ENCODE measurements around the gene DPF1. TPM values are rescaled to one million over a fixed set of nuclear protein-coding genes. Genes with fewer than 3 reads are reported as not detected.
A peak's percentile ranks its signal among the peaks of the same experiment; 100 is the strongest.
"Not testable (repeated sequence)": the region's sequence is repeated elsewhere in the genome, so short reads cannot be mapped to it uniquely, and the experiment has no call there.

The DPF1 gene
- total RNA-seq, 2 donors from 2014 or later, result not detected

DNA sequence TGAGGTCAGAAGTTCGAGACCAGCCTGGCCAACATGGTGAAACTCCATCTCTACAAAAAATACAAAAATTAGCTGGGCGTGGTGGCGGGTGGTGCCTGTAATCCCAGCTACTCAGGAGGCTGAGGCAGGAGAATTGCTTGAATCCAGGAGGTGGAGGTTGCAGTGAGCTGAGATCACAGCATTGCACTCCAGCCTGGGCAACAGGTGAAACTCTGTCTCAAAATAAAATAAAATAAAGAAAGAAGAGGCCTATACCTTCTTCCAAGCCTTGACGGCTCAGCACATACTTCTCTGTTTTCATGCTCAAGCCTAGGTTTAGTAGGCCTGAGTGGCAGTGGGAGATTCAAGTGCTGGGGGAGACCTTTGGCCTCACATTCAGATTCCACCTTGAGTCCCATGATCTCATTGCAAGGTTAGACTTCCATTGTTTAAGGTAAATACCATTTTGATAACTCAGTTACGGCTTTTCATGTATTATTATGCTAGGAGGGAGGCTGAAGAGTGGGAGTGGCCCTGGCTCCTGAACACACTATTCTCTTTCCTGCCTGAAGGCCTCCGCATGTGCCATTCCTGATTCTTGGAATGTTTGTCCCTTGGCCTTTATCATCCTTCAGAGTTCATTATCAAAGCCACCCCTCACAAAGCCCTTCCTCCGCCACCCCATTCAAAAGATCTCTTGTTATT, 38.7 kb upstream of the DPF1 start:
- no peaks in the 10 kb centered on the region for H3K27me3 ChIP-seq
- DNase-seq, result no peak
- H3K9me3 ChIP-seq, result no peaks in the 10 kb centered on the region
- H3K4me1 ChIP-seq, result peaks cover under 1% of the 10 kb centered on the region
- no peak overlapping the region for H3K9ac ChIP-seq (ENCODE audit: low read depth in 2 of 2, low read length in 2 of 2)
- intact Hi-C loops (cut with DNase I), result no loop called here
- H3K27ac ChIP-seq, result no peak overlapping the region
- TF ChIP-seq, protein P1, sequence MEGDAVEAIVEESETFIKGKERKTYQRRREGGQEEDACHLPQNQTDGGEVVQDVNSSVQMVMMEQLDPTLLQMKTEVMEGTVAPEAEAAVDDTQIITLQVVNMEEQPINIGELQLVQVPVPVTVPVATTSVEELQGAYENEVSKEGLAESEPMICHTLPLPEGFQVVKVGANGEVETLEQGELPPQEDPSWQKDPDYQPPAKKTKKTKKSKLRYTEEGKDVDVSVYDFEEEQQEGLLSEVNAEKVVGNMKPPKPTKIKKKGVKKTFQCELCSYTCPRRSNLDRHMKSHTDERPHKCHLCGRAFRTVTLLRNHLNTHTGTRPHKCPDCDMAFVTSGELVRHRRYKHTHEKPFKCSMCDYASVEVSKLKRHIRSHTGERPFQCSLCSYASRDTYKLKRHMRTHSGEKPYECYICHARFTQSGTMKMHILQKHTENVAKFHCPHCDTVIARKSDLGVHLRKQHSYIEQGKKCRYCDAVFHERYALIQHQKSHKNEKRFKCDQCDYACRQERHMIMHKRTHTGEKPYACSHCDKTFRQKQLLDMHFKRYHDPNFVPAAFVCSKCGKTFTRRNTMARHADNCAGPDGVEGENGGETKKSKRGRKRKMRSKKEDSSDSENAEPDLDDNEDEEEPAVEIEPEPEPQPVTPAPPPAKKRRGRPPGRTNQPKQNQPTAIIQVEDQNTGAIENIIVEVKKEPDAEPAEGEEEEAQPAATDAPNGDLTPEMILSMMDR (IDR thresholded peaks at IDR 0.05), result no peak
- no peak overlapping the region for H3K4me3 ChIP-seq
- H3K36me3 ChIP-seq, result no peaks in the 10 kb centered on the region

GRCh38 chr19:38261942-38262341, 37.9 kb upstream of the DPF1 start:
- H3K4me3 ChIP-seq; H3K36me3 ChIP-seq; intact Hi-C loops (cut with DNase I); H3K9me3 ChIP-seq; H3K4me1 ChIP-seq; DNase-seq; H3K27ac ChIP-seq; H3K27me3 ChIP-seq; H3K9ac ChIP-seq (ENCODE audit: low read depth in 2 of 2, low read length in 2 of 2): not testable (repeated sequence)

DNA sequence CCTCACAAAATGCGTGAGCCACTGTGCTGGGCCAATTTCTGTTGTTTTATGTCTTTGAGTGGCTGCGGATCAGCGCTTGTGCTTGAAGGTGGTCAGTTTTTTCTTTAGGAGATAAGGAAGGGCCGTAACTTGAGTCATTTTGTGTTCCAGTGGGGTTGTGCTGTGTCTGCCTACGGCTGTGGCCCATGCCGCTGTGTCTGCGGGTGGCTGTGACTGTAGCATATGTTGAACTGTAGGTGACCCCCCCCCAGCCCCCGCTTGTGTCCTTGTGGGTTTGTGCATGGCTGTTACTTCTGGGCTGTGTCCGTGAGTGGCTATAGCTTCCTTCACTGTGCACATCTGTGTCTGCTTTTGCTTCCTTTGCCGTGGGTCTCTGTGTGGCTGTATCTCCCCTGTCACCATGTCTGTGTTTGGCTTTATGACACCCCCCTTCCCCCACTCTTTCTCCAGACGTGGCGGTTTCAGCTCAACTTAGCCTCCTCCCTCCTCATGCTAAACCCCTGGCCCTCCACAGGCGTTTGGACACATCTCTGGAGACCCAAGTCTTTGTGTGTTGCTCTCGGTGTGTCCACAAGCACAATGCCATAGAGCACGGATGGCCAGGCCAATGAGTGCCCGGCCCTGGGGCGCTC, 31.5 kb upstream of the DPF1 start:
- H3K36me3 ChIP-seq, result no peaks in the 10 kb centered on the region
- TF ChIP-seq, protein P1 (IDR thresholded peaks at IDR 0.05), result no peak
- peak overlapping the region; percentile 42 for H3K27ac ChIP-seq
- DNase-seq, result peak; percentile 22
- peaks cover 14% of the 10 kb centered on the region for H3K27me3 ChIP-seq
- H3K4me1 ChIP-seq, result peaks cover 5% of the 10 kb centered on the region
- H3K9ac ChIP-seq (ENCODE audit: low read depth in 2 of 2, low read length in 2 of 2), result peak overlapping the region; percentile 48 to 64
- intact Hi-C loops (cut with DNase I), result no loop called here
- no peaks in the 10 kb centered on the region for H3K9me3 ChIP-seq
- peak overlapping the region; percentile 30 for H3K4me3 ChIP-seq

DNA sequence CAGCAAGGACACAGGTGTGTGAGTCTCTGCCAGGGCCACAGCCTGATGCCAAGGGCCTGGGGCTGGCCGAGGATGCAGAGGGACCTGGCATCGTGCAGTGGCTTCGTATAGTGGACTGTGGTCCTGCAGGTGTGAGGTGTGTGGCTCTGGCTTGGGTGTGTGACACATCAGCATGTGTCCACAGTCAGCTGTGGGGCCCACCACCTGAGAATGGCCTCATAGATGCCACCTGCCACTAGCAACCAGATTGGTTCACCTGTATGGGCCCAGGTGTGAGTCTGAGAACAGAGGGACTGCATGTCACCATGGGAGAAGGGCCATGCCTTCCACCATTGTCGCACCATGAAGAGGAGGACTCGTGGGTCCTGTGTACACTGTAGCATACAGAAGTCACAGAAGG, 29.8 kb upstream of the DPF1 start:
- Histone ChIP-seq H3K27ac (peak overlapping the region; percentile 68), H3K9ac (ENCODE audit: low read depth in 2 of 2, low read length in 2 of 2) (peak overlapping the region; percentile 35 to 62), H3K4me1 (peaks cover 5% of the 10 kb centered on the region), H3K36me3 (no peaks in the 10 kb centered on the region), H3K9me3 (no peaks in the 10 kb centered on the region), H3K4me3 (no peak overlapping the region), H3K27me3 (peaks cover 14% of the 10 kb centered on the region)
- TF ChIP-seq, protein P1 (IDR thresholded peaks at IDR 0.05), result no peak
- DNase-seq, result no peak
- intact Hi-C loops (cut with DNase I), result no loop called here

DNA sequence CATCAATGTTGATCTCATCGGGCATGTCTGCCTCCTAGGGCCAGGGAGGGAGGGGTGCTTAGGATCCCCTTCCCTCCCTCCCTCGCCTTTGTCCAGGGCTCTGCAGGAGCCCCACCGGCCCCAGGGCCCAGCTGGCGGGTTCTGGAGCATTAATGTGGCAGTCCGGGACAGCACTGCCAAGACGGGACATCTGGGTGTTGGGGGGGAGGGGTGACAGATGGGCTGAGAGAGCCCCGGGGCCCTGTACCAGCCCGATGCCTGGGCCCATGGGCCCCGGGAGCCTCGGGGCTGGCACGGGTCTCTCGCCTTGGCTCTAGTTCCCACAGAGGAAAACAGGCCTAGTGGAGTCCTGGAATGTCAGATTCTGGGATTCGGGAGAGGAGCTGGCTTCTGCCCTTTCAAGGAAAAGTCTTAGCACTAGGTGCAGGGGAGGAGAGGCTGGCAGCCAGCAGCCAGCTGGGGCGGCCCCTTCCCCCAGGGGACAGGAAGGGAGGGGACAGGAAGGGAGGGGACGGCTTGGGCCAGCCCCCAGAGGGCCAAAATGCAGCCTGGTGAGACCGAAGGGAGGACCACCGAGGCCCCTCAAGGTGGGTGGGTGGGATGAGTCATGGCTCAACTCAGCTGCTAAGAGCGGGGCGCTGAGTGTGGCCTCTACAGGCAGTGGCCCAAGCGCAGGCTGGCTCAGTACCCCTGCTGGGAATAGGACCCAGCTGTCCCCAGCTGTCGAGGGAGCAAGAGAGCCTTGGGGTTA, 29.1 kb upstream of the DPF1 start:
- H3K9ac ChIP-seq (ENCODE audit: low read depth in 2 of 2, low read length in 2 of 2), result peak overlapping the region; percentile 46 to 62
- no peaks in the 10 kb centered on the region for H3K36me3 ChIP-seq
- peaks cover 14% of the 10 kb centered on the region for H3K27me3 ChIP-seq
- H3K27ac ChIP-seq, result peak overlapping the region; percentile 68
- H3K4me1 ChIP-seq, result peaks cover 5% of the 10 kb centered on the region
- no peak for DNase-seq
- H3K9me3 ChIP-seq, result no peaks in the 10 kb centered on the region
- TF ChIP-seq, protein P1 (IDR thresholded peaks at IDR 0.05), result no peak
- H3K4me3 ChIP-seq, result no peak overlapping the region
- intact Hi-C loops (cut with DNase I), result no loop called here
